ENCODE data around the gene PRKG1. TPM values are rescaled to one million over a fixed set of nuclear protein-coding genes. Genes with fewer than 3 reads are reported as not detected.

PRKG1 gene
- total RNA-seq, 4 donors from 2014 or later, result 24.0 to 89.1 (median 45.7) TPM

- no peaks in the 10 kb centered on the region for H3K4me1 ChIP-seq
- H3K36me3 ChIP-seq, result no peaks in the 10 kb centered on the region
- no peak for DNase-seq
- H3K4me3 ChIP-seq, result no peak overlapping the region
- H3K27ac ChIP-seq, result no peak overlapping the region
- no peaks in the 10 kb centered on the region for H3K9me3 ChIP-seq
- TF ChIP-seq CTCF (IDR thresholded peaks at IDR 0.05), result no peak
- no peak for TF ChIP-seq POLR2A (IDR thresholded peaks at IDR 0.05)
- no peaks in the 10 kb centered on the region for H3K27me3 ChIP-seq
Observed at GRCh38 chr10:52258799-52259425, 1184.6 kb downstream of the PRKG1 start.

GRCh38 chr10:52259426-52259812 lies 1185.1 kb downstream of the PRKG1 start:
- no peak for DNase-seq
- Histone ChIP-seq H3K4me3 (no peak overlapping the region), H3K27me3 (no peaks in the 10 kb centered on the region), H3K27ac (no peak overlapping the region), H3K36me3 (no peaks in the 10 kb centered on the region), H3K4me1 (no peaks in the 10 kb centered on the region), H3K9me3 (no peaks in the 10 kb centered on the region)
- TF ChIP-seq POLR2A (IDR thresholded peaks at IDR 0.05), result no peak
- no peak for TF ChIP-seq CTCF (IDR thresholded peaks at IDR 0.05)

GRCh38 chr10:52261362-52261761 lies 1187.1 kb downstream of the PRKG1 start:
- no peak for DNase-seq
- Histone ChIP-seq H3K36me3 (no peaks in the 10 kb centered on the region), H3K4me1 (no peaks in the 10 kb centered on the region), H3K27ac (no peak overlapping the region), H3K9me3 (no peaks in the 10 kb centered on the region), H3K4me3 (no peak overlapping the region), H3K27me3 (no peaks in the 10 kb centered on the region)
- TF ChIP-seq POLR2A (IDR thresholded peaks at IDR 0.05) (no peak), CTCF (IDR thresholded peaks at IDR 0.05) (no peak)

GRCh38 chr10:52265131-52265926 lies 1191.0 kb downstream of the PRKG1 start:
- H3K9me3 ChIP-seq, result no peaks in the 10 kb centered on the region
- H3K27ac ChIP-seq, result no peak overlapping the region
- no peaks in the 10 kb centered on the region for H3K27me3 ChIP-seq
- H3K4me3 ChIP-seq, result no peak overlapping the region
- no peaks in the 10 kb centered on the region for H3K36me3 ChIP-seq
- H3K4me1 ChIP-seq, result no peaks in the 10 kb centered on the region
- TF ChIP-seq CTCF (IDR thresholded peaks at IDR 0.05), result no peak
- TF ChIP-seq POLR2A (IDR thresholded peaks at IDR 0.05), result no peak
- DNase-seq, result no peak

- Histone ChIP-seq H3K36me3 (no peaks in the 10 kb centered on the region), H3K4me3 (no peak overlapping the region), H3K27me3 (no peaks in the 10 kb centered on the region), H3K9me3 (no peaks in the 10 kb centered on the region), H3K27ac (no peak overlapping the region), H3K4me1 (no peaks in the 10 kb centered on the region)
- TF ChIP-seq POLR2A (IDR thresholded peaks at IDR 0.05) (no peak), CTCF (IDR thresholded peaks at IDR 0.05) (no peak)
- DNase-seq, result no peak
Observed at GRCh38 chr10:52266858-52267257, 1192.6 kb downstream of the PRKG1 start.

All from Peyer's patch (tissue), 4 donors.